Activated CD8-positive, alpha-beta memory T cell treated with anti-CD3 and anti-CD28 coated beads for 1 hour (primary cell): Measurements from ENCODE around the gene GMDS.

Experiments
- DNase-seq, 2 donors: peaks; one replicate each; pipeline ENCODE4 v3.0.0-alpha.2; 2020; ENCODE audit warnings: low read depth in 1 of 2; ENCODE audit errors: extremely low read depth in 1 of 2

Gene GMDS

DNA sequence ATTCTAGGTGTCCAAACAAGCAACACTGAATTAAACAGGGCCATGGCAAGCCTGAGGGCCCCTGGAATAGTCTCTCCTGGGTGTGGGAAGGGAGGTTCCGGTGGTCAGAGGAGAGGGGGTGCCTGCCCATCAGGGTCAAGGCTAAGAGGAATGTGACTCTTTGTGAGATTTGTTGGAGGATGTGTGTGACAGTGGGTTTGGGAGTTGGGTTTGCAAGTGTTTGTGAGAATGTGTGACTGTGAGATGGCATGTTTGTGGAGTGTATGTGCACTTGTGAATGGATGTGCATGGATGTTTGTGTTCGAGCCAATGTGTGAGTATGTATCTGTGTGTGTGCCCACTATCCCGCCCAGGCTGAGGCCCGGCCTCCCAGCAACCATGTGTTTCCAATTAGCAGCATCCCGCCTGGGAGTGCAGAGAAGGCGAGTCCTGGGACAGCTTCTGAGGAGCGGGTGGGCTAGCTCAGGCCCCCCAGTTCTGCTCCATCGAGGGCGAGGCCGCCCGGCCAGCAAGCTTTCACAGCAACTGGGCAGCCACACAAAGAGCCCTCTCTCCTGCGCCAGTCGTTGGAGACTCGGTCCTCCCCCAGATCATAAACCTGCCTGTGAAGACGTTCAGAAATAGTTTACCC is 623.1 kb downstream of the GMDS start:
- no peak for DNase-seq

DNA sequence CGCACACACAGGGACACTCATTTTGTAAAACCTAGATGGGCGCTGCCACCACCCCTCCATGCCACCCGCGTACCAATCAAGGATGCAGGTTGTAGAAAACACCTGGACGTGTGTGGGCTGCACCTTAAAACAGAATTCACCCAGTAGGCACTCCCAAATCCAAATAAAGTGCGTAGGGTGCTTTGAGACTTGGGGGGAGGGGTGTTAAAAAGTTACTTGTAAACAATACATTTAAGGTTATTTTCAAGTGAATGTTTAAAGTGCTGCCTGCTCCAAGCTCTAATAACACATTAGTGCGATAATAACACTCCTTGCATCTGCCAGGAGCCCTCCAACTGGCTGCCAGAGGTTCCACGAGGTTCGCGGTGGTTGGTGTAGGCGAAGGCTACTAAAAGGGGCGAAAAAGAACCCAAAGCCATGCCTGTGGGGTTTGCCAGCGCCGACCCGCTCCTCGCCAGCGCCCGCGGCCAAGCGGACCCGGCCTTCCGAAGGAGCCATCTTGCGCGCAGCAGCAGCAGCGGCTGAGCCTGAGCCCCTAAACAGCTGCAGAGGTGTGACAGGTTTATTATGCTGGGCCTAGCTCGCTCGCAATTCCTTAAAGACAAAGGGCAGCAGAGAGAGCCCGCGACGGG is 624.2 kb downstream of the GMDS start:
- no peak for DNase-seq

DNA sequence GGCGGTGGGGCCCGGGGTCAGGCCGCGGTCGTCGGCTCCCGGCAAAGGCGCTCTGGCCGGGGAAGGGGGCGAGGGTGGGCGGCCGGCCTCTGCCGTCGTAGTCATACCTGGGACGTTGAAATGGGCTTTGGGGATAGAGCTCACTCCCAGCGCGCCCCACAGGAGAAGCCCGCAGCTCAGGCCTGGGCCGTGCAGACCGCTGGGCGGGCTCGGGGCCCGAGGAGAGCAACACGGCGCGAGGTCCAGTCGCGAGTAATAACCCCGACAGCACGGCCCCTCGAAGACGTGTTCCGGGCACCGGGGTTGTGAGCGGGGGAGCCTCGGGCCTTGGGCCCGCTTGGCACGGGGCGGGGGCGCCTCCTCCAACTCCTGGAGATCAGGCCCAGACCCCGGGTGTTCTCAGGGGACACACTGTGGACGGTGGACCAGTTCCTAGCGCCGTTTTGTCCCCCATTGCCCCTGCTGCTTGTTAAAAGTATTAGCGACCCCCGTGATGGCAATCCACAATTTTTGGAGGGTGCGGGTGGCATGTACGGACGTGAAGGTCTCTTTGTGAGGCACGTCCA is 624.8 kb downstream of the GMDS start:
- no peak for DNase-seq

DNA sequence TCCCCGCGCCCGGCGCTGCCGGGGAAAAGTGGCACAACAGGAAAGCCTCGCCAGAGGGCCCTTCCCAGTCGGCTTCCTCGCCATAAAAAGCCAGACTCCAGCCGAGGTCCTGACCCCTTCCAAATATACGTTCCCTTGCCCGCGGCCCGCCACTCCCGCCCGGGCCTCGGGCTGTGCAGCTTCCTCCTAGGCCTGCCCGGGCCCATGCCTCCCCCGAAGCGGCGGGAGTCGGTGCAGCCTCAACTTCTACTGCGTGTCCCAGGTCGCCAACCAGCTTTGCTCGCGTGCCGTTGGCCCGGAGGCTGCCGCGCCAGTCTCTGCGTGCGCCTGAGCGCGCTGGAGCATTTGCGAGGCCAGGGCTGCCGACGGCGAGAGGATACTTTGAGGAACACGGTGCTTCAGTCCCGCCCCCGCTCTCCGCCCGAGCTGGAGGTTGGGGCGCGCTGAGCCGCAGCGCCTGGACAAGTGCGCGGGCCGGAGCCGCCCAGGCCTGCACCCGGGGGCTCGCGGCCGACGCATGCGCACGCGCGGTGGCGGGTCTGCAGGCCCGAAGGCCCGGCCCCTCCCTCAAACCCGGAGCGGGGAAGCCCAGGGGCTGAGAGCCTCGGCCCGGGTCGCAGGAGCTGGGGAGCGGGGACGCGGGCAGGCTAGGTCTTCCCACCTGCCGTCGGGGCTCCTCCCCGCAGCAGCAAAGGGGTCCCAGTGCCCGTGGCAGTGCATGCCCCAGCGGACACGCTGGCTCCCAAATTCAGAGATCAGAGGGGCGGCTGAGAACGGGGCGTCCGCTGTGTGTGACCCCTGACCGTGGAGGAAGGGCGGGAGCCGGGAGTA is 625.5 kb downstream of the GMDS start:
- no peak for DNase-seq

DNA sequence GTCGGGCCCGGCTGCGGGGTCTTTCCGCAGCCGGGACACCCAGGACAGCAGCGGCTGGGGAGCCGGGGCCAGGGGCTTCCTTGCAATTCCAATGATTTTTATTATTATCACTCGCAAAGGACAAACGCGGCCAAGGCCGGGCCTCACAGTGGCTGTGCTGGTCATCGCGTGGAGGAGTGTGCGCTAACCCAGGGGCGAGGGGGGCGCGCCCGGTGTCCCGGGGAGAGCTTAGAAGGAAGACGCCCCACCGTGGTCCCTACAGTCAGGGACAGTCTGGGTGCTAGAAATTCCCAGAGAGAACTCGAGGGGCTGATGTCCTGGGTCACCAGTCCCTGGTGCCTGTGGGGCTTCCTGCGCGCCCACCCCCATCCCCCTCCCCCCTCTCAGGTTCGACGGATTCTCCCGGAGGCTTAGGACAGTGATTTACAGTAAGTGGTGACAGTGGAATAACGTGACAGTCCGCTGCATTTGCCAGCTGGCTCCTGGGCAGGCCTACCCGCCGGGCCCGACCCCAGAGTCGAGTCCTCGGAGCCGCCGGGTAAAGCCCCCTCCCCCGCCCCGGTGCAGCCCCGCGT is 626.2 kb downstream of the GMDS start:
- no peak for DNase-seq

DNA sequence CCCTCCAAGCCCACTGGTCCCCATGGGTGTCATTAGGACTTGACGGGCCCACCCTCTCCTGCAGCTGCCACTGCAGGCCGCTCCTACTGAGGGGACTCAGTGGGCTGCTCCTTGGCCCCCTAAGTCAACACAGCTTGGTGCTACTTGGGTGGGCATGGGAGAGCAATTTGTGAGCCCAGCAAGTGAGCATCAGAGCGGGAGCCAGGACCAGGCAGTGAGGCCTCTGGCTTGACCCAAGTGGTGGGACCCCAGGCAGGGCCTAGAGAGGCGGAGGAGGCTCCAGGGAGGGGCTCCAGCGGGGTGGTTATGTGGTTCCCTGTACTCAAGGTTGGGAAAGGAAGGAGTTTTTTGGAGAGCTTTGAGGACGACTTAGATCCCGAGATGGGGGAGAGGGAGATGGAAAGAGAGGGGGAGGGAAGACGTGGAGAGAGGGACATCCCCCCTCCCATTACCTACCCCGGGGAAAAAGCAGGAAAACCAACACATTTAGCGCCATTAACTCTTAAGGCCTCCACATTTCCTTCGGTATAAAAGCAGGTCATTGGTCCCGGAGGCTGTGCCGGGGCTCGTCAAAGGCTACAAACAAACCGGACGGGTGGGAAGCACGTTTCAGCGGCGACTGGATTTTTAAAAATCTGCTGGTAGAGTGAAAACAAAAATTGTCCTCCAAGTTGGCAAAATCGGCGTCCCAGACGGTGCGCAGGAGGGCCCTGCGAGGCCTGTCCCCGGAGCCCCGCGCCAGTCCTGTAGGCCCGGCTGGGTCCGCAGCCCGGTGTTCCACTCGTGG is 626.9 kb downstream of the GMDS start:
- no peak for DNase-seq

DNA sequence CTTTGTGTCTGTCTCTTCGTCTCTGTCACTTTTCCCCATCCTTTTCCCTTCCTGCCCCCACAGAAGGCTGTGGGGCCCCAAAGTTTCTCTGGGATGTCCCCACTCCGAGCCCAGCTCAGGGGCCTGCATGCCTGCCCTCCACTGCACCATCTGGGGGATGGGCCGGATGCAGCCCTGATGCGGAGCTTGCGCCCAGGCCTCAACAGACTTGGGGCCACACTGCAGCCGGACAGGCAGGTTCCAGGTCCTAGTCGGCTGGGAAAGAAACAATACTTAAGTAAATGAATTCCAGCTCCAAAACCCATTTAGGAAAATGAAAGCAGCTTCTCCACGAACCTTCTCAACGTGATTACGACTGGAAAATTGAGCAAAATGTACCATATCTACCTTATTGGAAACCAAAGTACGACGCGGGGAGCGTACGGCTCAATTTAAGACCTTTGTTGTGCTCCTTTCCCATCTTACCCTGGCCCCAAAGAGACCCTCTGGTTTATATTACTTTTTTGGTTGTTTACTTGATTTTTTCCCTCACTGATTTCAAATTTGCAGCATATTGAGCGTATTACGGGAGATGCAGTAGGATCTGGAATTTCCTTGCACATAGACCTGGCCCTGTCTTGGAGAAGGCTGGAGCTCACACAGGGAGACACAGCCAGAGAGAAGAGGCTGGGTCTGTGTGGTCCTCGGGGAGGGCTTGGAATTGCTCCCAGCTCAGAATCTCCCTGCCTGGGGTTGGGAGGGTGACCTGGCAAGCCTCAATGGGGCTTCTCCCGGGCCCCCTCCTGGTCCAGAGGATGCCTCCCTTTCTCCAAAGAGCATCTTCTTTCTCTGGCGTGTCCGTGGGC is 627.7 kb downstream of the GMDS start:
- no peak for DNase-seq

DNA sequence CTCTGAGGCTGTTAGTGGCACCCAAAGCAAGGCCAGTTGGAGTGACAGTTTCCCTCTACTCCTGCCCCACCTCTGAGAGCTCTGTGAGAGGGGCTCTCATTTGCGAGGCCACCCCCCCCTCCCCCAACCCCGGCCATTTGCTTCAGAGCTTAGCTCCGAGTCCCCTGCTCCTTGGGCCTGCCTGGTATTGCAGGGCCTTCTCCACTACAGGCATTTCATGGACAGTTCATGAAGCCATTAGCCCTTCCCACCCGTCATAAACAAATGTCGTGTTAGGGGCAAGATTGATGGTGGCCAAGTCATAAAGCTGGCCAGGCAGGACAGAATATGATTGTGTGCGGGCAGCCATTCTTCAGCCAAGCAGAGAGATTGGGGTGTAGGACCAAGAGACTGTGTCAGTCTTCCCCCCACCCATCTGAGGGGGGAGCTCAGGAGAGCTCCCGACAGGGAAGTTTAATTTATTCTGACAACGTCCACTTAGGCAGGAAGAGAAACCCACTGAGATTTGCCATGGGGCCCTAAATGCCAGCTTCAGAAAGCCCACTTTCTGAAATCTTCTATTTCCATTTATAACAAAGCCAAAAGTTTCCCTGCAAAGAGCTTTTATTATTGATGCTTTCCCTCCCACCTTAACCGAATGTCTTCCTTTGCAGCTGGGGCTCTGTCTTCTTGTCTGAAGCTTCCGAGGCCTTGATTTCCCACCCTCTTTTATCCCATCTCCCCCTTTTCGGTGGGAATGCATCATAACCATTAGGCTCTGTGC is 628.5 kb downstream of the GMDS start:
- DNase-seq, result no peak

DNA sequence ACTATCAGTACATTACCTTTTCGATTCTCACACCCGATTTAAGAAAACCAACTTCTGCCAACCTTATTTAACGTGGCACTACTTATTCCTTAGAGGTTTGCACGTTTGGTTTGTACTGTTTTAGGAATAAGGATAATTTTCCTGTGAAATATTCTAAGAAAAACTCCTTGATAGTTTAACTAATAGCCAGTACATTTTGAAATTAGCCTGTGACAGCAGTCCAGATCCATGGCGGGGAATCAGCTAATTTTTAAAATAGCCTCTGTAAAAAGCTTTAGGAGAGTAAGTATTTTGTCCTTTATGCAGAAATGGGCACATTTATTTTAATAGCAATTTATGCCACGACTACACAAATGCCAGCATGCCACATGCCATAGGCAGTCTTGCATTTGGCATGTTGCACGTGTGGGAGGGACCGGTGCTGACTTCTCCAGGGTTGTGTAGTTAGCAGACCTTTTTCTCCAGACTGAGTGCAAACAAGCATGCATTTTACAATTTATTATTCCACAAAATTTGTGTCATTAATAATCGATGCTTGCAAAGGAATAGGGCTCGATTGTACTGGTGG is 629.5 kb downstream of the GMDS start:
- DNase-seq, result no peak

DNA sequence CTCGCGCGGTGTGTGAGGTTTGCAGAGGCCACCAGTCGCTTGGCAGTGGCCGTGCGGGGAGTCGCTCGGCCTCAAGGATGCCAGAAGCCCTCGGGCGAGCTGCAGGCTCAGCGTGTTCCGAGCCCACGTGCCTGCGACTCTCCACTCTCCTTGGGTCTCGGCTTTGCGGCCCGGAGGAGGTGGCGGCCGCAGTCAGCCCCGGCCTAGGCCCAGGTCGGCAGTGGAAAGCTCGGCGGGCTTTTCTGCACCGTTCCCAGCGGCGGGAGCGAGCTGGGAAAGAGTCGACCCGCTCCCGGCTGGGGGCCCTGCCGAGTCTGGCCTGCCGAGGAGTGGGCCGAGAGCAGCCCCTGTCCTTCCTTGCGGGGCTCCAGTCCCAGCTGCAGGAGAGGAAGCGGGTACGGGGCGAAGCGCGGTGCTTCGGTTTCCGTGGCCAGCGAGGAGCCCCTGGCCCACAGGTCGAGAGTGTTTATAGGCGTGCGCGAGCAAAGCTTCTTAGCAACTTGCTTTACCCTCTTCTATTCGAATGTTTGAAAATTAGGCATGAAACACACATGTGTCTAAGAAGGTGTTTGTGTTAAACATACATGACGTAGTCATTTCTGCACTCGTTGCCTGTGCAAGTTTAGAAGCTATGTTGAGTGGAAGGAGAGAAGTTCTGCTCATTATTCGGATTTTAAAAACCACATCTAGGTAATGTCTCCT is 630.1 kb downstream of the GMDS start:
- DNase-seq, result no peak

DNA sequence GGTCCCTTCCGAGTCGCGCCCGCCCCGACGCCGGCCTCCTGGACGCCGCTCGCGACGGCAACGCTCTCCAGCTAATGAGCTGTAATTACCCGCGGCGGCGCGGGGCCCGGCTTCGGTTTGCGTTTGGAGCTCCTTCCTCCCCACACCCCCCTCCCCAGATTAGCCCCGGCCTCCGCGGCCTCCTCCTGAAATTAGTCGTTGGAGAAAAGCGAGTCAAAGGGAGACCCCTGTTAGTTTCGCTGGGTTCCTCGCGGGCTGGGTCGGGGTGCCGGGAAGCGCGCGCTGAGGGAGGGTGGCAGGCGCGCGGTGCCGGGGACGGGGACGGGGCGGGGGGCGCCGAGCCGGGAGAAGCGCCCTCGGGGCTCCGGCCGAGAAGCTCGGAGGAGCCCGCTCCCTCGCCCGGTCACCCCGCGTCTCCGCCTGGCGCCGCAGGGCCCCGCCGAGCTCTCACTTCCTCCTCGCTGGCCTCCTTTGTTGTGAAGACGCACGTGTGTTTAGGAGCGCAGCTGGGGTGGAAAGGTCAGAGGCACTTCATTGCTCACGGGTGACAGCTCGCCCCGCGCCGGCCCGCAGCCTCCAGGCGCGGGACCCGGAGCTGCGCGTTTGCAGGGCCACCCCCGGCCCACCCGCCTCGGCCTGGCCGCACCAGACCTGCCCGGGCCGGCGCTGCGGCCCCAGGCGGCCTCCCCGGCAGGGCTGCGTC is 630.8 kb downstream of the GMDS start:
- no peak for DNase-seq

DNA sequence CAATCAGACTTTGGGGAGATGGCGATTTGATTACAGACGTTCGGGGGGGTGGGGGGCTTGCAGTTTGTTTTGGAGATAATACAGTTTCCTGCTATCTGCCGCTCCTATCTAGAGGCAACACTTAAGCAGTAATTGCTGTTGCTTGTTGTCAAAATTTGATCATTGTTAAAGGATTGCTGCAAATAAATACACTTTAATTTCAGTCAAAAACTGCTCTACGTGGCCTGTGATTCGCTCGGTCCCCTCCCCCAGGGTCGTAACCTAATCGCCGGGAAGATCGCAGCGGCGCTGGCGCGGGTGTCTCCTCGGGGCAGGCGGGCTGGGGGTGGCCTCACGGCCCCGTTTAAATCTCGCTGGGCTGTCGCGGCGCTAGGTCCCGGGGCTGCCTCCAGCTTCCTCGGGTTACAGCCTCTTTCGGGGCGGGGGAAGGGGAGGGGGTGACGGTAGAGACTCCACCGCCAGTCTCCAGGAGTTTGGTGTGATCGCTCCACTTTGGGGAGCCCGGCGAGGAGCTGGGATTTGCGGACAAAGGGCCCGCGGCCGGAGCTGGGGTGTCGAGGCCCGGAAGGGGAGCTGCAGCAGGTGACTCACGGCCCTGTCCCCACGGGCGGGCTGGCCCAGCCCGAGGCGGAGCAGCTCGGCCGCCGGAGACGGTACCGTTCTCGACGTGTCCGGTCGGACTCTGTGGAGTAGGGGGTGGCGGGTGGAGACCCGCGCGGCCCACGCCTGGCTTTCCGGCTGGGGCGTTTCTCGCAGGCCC is 631.5 kb downstream of the GMDS start:
- DNase-seq, result no peak

DNA sequence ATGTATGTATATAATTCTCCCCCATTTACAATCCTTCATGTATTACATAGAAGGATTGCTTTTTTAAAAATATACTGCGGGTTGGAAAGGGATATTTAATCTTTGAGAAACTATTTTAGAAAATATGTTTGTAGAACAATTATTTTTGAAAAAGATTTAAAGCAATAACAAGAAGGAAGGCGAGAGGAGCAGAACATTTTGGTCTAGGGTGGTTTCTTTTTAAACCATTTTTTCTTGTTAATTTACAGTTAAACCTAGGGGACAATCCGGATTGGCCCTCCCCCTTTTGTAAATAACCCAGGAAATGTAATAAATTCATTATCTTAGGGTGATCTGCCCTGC is 632.1 kb downstream of the GMDS start:
- DNase-seq, result no peak

DNA sequence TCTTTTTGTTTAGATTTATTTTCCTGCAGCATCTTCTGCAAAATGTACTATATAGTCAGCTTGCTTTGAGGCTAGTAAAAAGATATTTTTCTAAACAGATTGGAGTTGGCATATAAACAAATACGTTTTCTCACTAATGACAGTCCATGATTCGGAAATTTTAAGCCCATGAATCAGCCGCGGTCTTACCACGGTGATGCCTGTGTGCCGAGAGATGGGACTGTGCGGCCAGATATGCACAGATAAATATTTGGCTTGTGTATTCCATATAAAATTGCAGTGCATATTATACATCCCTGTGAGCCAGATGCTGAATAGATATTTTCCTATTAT is 632.5 kb downstream of the GMDS start:
- DNase-seq, result no peak

DNA sequence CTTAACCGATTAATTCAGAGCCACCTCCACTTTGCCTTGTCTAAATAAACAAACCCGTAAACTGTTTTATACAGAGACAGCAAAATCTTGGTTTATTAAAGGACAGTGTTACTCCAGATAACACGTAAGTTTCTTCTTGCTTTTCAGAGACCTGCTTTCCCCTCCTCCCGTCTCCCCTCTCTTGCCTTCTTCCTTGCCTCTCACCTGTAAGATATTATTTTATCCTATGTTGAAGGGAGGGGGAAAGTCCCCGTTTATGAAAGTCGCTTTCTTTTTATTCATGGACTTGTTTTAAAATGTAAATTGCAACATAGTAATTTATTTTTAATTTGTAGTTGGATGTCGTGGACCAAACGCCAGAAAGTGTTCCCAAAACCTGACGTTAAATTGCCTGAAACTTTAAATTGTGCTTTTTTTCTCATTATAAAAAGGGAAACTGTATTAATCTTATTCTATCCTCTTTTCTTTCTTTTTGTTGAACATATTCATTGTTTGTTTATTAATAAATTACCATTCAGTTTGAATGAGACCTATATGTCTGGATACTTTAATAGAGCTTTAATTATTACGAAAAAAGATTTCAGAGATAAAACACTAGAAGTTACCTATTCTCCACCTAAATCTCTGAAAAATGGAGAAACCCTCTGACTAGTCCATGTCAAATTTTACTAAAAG is 633.0 kb downstream of the GMDS start:
- DNase-seq, result no peak

DNA sequence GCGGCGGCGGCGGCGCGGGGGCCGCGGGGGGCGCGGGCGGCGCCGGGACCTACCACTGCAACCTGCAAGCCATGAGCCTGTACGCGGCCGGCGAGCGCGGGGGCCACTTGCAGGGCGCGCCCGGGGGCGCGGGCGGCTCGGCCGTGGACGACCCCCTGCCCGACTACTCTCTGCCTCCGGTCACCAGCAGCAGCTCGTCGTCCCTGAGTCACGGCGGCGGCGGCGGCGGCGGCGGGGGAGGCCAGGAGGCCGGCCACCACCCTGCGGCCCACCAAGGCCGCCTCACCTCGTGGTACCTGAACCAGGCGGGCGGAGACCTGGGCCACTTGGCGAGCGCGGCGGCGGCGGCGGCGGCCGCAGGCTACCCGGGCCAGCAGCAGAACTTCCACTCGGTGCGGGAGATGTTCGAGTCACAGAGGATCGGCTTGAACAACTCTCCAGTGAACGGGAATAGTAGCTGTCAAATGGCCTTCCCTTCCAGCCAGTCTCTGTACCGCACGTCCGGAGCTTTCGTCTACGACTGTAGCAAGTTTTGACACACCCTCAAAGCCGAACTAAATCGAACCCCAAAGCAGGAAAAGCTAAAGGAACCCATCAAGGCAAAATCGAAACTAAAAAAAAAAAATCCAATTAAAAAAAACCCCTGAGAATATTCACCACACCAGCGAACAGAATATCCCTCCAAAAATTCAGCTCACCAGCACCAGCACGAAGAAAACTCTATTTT is 633.7 kb downstream of the GMDS start:
- no peak for DNase-seq
